ENCODE results near the gene AFF1.

AFF1 gene

GRCh38 chr4:87030124-87030523 lies 95.3 kb downstream of the AFF1 start:
- no peak overlapping the region for H3K4me3 ChIP-seq (ENCODE audit: control insufficient read depth, low read depth, low read length)
- TF ChIP-seq CTCF (IDR thresholded peaks at IDR 0.05; ENCODE audit: control insufficient read depth, insufficient read depth, low read depth, low read length, missing control alignments), result no peak
- no peak for DNase-seq (ENCODE audit: low read depth)

- H3K4me3 ChIP-seq (ENCODE audit: control insufficient read depth, low read depth, low read length), result no peak overlapping the region
- DNase-seq (ENCODE audit: low read depth), result no peak
- TF ChIP-seq CTCF (IDR thresholded peaks at IDR 0.05; ENCODE audit: control insufficient read depth, insufficient read depth, low read depth, low read length, missing control alignments), result no peak
These were observed 96.1 kb downstream of the AFF1 start for GRCh38 chr4:87030755-87031441.

- no peak for TF ChIP-seq CTCF (IDR thresholded peaks at IDR 0.05; ENCODE audit: control insufficient read depth, insufficient read depth, low read depth, low read length, missing control alignments)
- no peak for DNase-seq (ENCODE audit: low read depth)
- no peak overlapping the region for H3K4me3 ChIP-seq (ENCODE audit: control insufficient read depth, low read depth, low read length)
These were observed 97.1 kb downstream of the AFF1 start for GRCh38 chr4:87031920-87032319.

- H3K4me3 ChIP-seq (ENCODE audit: control insufficient read depth, low read depth, low read length), result no peak overlapping the region
- TF ChIP-seq CTCF (IDR thresholded peaks at IDR 0.05; ENCODE audit: control insufficient read depth, insufficient read depth, low read depth, low read length, missing control alignments), result no peak
- DNase-seq (ENCODE audit: low read depth), result no peak
These were observed 98.2 kb downstream of the AFF1 start for GRCh38 chr4:87032884-87033533.

GRCh38 chr4:87033902-87034301 lies 99.1 kb downstream of the AFF1 start:
- H3K4me3 ChIP-seq (ENCODE audit: control insufficient read depth, low read depth, low read length), result no peak overlapping the region
- no peak for DNase-seq (ENCODE audit: low read depth)
- TF ChIP-seq CTCF (IDR thresholded peaks at IDR 0.05; ENCODE audit: control insufficient read depth, insufficient read depth, low read depth, low read length, missing control alignments), result no peak

GRCh38 chr4:87034527-87034926 lies 99.7 kb downstream of the AFF1 start:
- no peak for DNase-seq (ENCODE audit: low read depth)
- TF ChIP-seq CTCF (IDR thresholded peaks at IDR 0.05; ENCODE audit: control insufficient read depth, insufficient read depth, low read depth, low read length, missing control alignments), result no peak
- H3K4me3 ChIP-seq (ENCODE audit: control insufficient read depth, low read depth, low read length), result no peak overlapping the region

Data from AG09309 (cell line).